ENCODE measurements around the gene KDM4B.

DNA sequence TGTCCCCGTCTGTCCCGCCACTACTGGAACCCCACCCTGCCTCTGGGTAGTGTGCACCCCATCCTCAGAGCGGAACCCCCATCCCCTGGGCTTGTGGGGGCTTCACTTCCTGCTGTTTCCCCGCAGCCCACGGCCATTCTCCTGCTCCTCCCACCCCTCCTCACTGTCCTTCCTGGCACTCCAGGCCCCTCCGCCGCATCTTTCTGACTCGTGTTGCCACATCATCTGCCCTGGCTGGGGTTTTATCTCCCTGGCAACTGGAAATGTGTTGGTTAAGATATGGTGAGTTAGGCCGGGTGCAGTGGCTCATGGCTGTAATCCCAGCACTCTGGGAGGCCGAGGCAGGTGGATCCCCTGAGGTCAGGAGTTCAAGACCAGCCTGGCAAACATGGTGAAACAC, 37.3 kb downstream of the KDM4B start:
- TF ChIP-seq, protein P1, sequence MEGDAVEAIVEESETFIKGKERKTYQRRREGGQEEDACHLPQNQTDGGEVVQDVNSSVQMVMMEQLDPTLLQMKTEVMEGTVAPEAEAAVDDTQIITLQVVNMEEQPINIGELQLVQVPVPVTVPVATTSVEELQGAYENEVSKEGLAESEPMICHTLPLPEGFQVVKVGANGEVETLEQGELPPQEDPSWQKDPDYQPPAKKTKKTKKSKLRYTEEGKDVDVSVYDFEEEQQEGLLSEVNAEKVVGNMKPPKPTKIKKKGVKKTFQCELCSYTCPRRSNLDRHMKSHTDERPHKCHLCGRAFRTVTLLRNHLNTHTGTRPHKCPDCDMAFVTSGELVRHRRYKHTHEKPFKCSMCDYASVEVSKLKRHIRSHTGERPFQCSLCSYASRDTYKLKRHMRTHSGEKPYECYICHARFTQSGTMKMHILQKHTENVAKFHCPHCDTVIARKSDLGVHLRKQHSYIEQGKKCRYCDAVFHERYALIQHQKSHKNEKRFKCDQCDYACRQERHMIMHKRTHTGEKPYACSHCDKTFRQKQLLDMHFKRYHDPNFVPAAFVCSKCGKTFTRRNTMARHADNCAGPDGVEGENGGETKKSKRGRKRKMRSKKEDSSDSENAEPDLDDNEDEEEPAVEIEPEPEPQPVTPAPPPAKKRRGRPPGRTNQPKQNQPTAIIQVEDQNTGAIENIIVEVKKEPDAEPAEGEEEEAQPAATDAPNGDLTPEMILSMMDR (IDR thresholded peaks at IDR 0.05) = no peak
- TF ChIP-seq POLR2A (IDR thresholded peaks at IDR 0.05) = no peak
